Loucy (cell line): ENCODE results near the gene EML5.

Source experiments
- H2AFZ ChIP-seq: fragments of 200-600 bp; sonication (generic); 2 replicates; pipeline ENCODE4 v1.6.0; 2016; ENCODE audit warnings: antibody characterized with exemption, mild to moderate bottlenecking, low read length, moderate library complexity
- H3F3A ChIP-seq: fragments of 200-600 bp; 2 replicates; pipeline ENCODE4 v1.6.0; 2016; ENCODE audit warnings: antibody characterized with exemption, low read depth, mild to moderate bottlenecking
- H3K27me3 ChIP-seq: fragments of 200-600 bp; sonication (generic); 2 replicates; pipeline ENCODE4 v1.6.1; 2014; ENCODE audit warnings: low read length, mild to moderate bottlenecking; ENCODE audit not compliant: insufficient read depth, poor library complexity, severe bottlenecking
- H3K36me3 ChIP-seq: fragments of 200-600 bp; sonication (generic); 2 replicates; pipeline ENCODE4 v1.6.1; 2016; ENCODE audit warnings: low read length; ENCODE audit not compliant: insufficient read depth
- H3K4me1 ChIP-seq: fragments of 200-600 bp; sonication (generic); 2 replicates; pipeline ENCODE4 v1.5.1; 2014; ENCODE audit warnings: low read length, mild to moderate bottlenecking; ENCODE audit not compliant: insufficient read depth, poor library complexity, severe bottlenecking
- H3K4me2 ChIP-seq: fragments of 200-600 bp; sonication (generic); 2 replicates; pipeline ENCODE4 v1.6.0; 2014; ENCODE audit warnings: antibody characterized with exemption, low read length, low read depth, mild to moderate bottlenecking; ENCODE audit not compliant: poor library complexity, severe bottlenecking
- H3K4me3 ChIP-seq: fragments of 200-600 bp; sonication (generic); 2 replicates; pipeline ENCODE4 v1.5.1; 2014; ENCODE audit warnings: low read length, mild to moderate bottlenecking, mixed read lengths; ENCODE audit not compliant: poor library complexity, severe bottlenecking
- H3K79me2 ChIP-seq: fragments of 200-600 bp; sonication (generic); 2 replicates; pipeline ENCODE4 v1.6.1; 2014; ENCODE audit warnings: low read length; ENCODE audit not compliant: insufficient read depth
- H3K9ac ChIP-seq: fragments of 200-600 bp; sonication (generic); 2 replicates; pipeline ENCODE4 v1.6.0; 2014; ENCODE audit warnings: mild to moderate bottlenecking, low read depth, low read length, moderate library complexity; ENCODE audit not compliant: poor library complexity, severe bottlenecking
- H3K9me2 ChIP-seq: fragments of 200-600 bp; sonication (generic); replicated peaks from 2 replicates; pipeline ENCODE4 v1.6.1; 2016; ENCODE audit warnings: low read depth, low read length, mixed read lengths
- H3K9me3 ChIP-seq: fragments of 200-600 bp; sonication (generic); 2 replicates; pipeline ENCODE4 v1.6.1; 2014; ENCODE audit warnings: mild to moderate bottlenecking, antibody characterized with exemption, low read length, low read depth; ENCODE audit not compliant: insufficient read depth
- H4K20me1 ChIP-seq: fragments of 200-600 bp; sonication (generic); 2 replicates; pipeline ENCODE4 v1.6.0; 2014; ENCODE audit warnings: antibody characterized with exemption, low read length, mild to moderate bottlenecking; ENCODE audit not compliant: insufficient read depth, poor library complexity, severe bottlenecking
- CTCF ChIP-seq: fragments of 200-600 bp; sonication (generic); conservative IDR thresholded peaks from 2 replicates; pipeline ENCODE4 v1.5.1; 2014; ENCODE audit warnings: mild to moderate bottlenecking, antibody characterized with exemption, low read length
- EZH2phosphoT487 ChIP-seq: fragments of 200-600 bp; IDR thresholded peaks from 2 replicates; pipeline ENCODE4 v1.6.1; 2018; ENCODE audit warnings: antibody characterized with exemption, mild to moderate bottlenecking, moderate library complexity, borderline replicate concordance

Gene EML5

GRCh38 chr14:88824314-88825077, 31.7 kb upstream of the EML5 start, which contains the start of gene TTC8:
Gene TTC8, plus strand, starts transcription at chr14:88824651. Its CDS starts 57 bp downstream, at chr14:88824708.
- TF ChIP-seq CTCF (no peak), EZH2phosphoT487 (no peak)
- H3F3A ChIP-seq, result no peaks in the 10 kb centered on the region
- H3K4me2 ChIP-seq, result peak within 1 kb of the TSS; percentile 87

GRCh38 chr14:88823968-88824313, 31.2 kb upstream of the EML5 start:
- Histone ChIP-seq H3K27me3 (no peaks in the 10 kb centered on the region), H3K36me3 (no peaks in the 10 kb centered on the region), H4K20me1 (no peaks in the 10 kb centered on the region), H3F3A (no peaks in the 10 kb centered on the region), H3K9me3 (no peaks in the 10 kb centered on the region), H3K4me1 (peaks cover 6% of the 10 kb centered on the region), H2AFZ (peak overlapping the region; percentile 95), H3K9me2 (no peaks in the 10 kb centered on the region), H3K9ac (peak overlapping the region; percentile 69), H3K4me2 (peak overlapping the region; percentile 87), H3K4me3 (peak overlapping the region; percentile 75), H3K79me2 (no peaks in the 10 kb centered on the region)
- no peak for TF ChIP-seq EZH2phosphoT487

More at GRCh38 chr14:88824314-88825077, 31.7 kb upstream of the EML5 start, which contains the start of gene TTC8:
- peak within 1 kb of the TSS; percentile 69 for H3K9ac ChIP-seq
- no peaks in the 10 kb centered on the region for H4K20me1 ChIP-seq
- H3K36me3 ChIP-seq, result no peaks in the 10 kb centered on the region
- no peaks in the 10 kb centered on the region for H3K9me3 ChIP-seq
- H3K27me3 ChIP-seq, result no peaks in the 10 kb centered on the region
- no peaks in the 10 kb centered on the region for H3K79me2 ChIP-seq
- peak within 1 kb of the TSS; percentile 75 for H3K4me3 ChIP-seq
- H2AFZ ChIP-seq, result peak within 1 kb of the TSS; percentile 95
- peaks cover 6% of the 10 kb centered on the region for H3K4me1 ChIP-seq
- H3K9me2 ChIP-seq, result no peaks in the 10 kb centered on the region

GRCh38 chr14:88821888-88822287, 29.1 kb upstream of the EML5 start:
- no peak overlapping the region for H2AFZ ChIP-seq
- no peaks in the 10 kb centered on the region for H3K36me3 ChIP-seq

More at GRCh38 chr14:88821888-88822287, 29.1 kb upstream of the EML5 start:
- no peaks in the 10 kb centered on the region for H3K9me3 ChIP-seq
- peaks cover 8% of the 10 kb centered on the region for H3K27me3 ChIP-seq
- no peak for TF ChIP-seq CTCF
- no peak for TF ChIP-seq EZH2phosphoT487
- H3K4me3 ChIP-seq, result no peak overlapping the region
- peaks cover 6% of the 10 kb centered on the region for H3K4me1 ChIP-seq
- H3K9me2 ChIP-seq, result no peaks in the 10 kb centered on the region
- H3K9ac ChIP-seq, result no peak overlapping the region
- no peaks in the 10 kb centered on the region for H3F3A ChIP-seq
- H3K79me2 ChIP-seq, result no peaks in the 10 kb centered on the region
- H4K20me1 ChIP-seq, result no peaks in the 10 kb centered on the region
- H3K4me2 ChIP-seq, result no peak overlapping the region
